ENCODE data around the gene GZMB. TPM values are rescaled to one million over a fixed set of nuclear protein-coding genes. Genes with fewer than 3 reads are reported as not detected.

The GZMB gene
- polyA plus RNA-seq, 1 donor from 2014 or later: not detected

DNA sequence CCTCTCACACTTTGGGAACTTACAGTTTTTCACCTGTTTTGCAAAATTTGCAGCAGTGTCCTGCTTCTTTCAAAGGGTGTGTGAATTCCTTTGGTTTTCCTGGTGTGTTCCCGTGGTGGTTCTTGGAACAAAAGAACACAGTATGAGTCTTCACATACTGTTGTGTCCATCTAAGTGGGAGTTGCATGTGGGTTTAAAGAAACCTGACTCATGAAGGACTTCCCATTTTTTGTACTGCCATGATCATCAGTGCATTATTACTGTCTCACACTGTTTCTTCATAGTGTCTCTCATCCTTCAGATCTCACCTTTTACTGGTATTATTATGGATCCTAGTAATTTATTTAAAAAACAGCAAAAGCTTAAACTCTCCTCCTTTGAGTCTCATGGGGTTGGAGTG, 20.7 kb downstream of the GZMB start:
- no peak overlapping the region for H3K4me2 ChIP-seq (ENCODE audit: low read length)
- no peak overlapping the region for H3K27ac ChIP-seq (ENCODE audit: low read length)
- no peaks in the 10 kb centered on the region for H4K20me1 ChIP-seq (ENCODE audit: insufficient read depth)
- H3K27me3 ChIP-seq (ENCODE audit: insufficient read depth, low read depth, low read length): no peaks in the 10 kb centered on the region
- H3K36me3 ChIP-seq (ENCODE audit: insufficient read depth, low read length): no peaks in the 10 kb centered on the region
- H3K9ac ChIP-seq (ENCODE audit: low read length): no peak overlapping the region
- no peak for TF ChIP-seq POLR2AphosphoS5 (IDR thresholded peaks at IDR 0.05)
- TF ChIP-seq EZH2 (IDR thresholded peaks at IDR 0.05; ENCODE audit: borderline replicate concordance, insufficient read depth, low read length, poor library complexity, severe bottlenecking): no peak
- TF ChIP-seq EP300 (conservative IDR thresholded peaks at IDR 0.05; ENCODE audit: poor library complexity, severe bottlenecking): no peak
- TF ChIP-seq SMC3 (conservative IDR thresholded peaks at IDR 0.05; ENCODE audit: poor library complexity): no peak
- TF ChIP-seq, protein P1, sequence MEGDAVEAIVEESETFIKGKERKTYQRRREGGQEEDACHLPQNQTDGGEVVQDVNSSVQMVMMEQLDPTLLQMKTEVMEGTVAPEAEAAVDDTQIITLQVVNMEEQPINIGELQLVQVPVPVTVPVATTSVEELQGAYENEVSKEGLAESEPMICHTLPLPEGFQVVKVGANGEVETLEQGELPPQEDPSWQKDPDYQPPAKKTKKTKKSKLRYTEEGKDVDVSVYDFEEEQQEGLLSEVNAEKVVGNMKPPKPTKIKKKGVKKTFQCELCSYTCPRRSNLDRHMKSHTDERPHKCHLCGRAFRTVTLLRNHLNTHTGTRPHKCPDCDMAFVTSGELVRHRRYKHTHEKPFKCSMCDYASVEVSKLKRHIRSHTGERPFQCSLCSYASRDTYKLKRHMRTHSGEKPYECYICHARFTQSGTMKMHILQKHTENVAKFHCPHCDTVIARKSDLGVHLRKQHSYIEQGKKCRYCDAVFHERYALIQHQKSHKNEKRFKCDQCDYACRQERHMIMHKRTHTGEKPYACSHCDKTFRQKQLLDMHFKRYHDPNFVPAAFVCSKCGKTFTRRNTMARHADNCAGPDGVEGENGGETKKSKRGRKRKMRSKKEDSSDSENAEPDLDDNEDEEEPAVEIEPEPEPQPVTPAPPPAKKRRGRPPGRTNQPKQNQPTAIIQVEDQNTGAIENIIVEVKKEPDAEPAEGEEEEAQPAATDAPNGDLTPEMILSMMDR (IDR thresholded peaks at IDR 0.05; ENCODE audit: poor library complexity, severe bottlenecking): no peak
- TF ChIP-seq TAF1 (IDR thresholded peaks at IDR 0.05; ENCODE audit: low read depth): no peak
- no peak for TF ChIP-seq RAD21 (conservative IDR thresholded peaks at IDR 0.05)
- H3F3A ChIP-seq (ENCODE audit: insufficient read depth, low read length, poor library complexity, severe bottlenecking): no peaks in the 10 kb centered on the region
- no peak overlapping the region for H2AFZ ChIP-seq (ENCODE audit: low read depth, low read length)
- H3K79me2 ChIP-seq (replicated peaks; ENCODE audit: insufficient read depth, low read length): no peaks in the 10 kb centered on the region
- no peaks in the 10 kb centered on the region for H3K9me2 ChIP-seq (ENCODE audit: insufficient read depth, low read length)
- H3K9me3 ChIP-seq (ENCODE audit: low read length): no peaks in the 10 kb centered on the region
- H3K4me3 ChIP-seq (ENCODE audit: low read length): no peak overlapping the region

DNA sequence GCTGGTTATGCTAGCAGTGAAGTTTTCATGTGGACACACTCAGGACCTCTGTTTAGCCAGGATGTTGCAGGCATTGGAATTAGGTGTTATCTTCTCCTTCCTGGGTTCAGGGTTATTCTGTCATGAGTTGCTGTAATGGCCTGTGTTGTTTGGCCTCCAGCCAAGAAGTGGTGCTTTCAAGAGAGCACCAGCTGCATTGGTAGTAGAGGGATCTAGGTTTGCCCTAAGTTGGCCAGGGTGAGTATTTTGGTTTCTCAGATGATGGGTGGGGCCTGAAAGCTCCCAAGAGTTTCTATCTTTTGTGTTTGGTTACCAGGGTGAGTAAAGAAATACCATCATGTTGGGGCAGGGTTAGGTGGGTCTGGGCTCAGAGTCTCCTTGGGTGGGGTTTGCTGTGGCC, 21.8 kb downstream of the GZMB start:
- H3F3A ChIP-seq (ENCODE audit: insufficient read depth, low read length, poor library complexity, severe bottlenecking): no peaks in the 10 kb centered on the region
- H3K79me2 ChIP-seq (replicated peaks; ENCODE audit: insufficient read depth, low read length): no peaks in the 10 kb centered on the region
- no peak overlapping the region for H3K4me3 ChIP-seq (ENCODE audit: low read length)
- H3K27me3 ChIP-seq (ENCODE audit: insufficient read depth, low read depth, low read length): no peaks in the 10 kb centered on the region
- TF ChIP-seq RAD21 (conservative IDR thresholded peaks at IDR 0.05) (no peak), SMC3 (conservative IDR thresholded peaks at IDR 0.05; ENCODE audit: poor library complexity) (no peak), EZH2 (IDR thresholded peaks at IDR 0.05; ENCODE audit: borderline replicate concordance, insufficient read depth, low read length, poor library complexity, severe bottlenecking) (no peak), MXI1 (conservative IDR thresholded peaks at IDR 0.05; ENCODE audit: poor library complexity, severe bottlenecking) (no peak), TAF1 (IDR thresholded peaks at IDR 0.05; ENCODE audit: low read depth) (no peak), POLR2AphosphoS5 (IDR thresholded peaks at IDR 0.05) (no peak), EP300 (conservative IDR thresholded peaks at IDR 0.05; ENCODE audit: poor library complexity, severe bottlenecking) (no peak)
- TF ChIP-seq, protein P1 (IDR thresholded peaks at IDR 0.05; ENCODE audit: poor library complexity, severe bottlenecking): no peak
- TF ChIP-seq, protein P2, sequence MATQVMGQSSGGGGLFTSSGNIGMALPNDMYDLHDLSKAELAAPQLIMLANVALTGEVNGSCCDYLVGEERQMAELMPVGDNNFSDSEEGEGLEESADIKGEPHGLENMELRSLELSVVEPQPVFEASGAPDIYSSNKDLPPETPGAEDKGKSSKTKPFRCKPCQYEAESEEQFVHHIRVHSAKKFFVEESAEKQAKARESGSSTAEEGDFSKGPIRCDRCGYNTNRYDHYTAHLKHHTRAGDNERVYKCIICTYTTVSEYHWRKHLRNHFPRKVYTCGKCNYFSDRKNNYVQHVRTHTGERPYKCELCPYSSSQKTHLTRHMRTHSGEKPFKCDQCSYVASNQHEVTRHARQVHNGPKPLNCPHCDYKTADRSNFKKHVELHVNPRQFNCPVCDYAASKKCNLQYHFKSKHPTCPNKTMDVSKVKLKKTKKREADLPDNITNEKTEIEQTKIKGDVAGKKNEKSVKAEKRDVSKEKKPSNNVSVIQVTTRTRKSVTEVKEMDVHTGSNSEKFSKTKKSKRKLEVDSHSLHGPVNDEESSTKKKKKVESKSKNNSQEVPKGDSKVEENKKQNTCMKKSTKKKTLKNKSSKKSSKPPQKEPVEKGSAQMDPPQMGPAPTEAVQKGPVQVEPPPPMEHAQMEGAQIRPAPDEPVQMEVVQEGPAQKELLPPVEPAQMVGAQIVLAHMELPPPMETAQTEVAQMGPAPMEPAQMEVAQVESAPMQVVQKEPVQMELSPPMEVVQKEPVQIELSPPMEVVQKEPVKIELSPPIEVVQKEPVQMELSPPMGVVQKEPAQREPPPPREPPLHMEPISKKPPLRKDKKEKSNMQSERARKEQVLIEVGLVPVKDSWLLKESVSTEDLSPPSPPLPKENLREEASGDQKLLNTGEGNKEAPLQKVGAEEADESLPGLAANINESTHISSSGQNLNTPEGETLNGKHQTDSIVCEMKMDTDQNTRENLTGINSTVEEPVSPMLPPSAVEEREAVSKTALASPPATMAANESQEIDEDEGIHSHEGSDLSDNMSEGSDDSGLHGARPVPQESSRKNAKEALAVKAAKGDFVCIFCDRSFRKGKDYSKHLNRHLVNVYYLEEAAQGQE (IDR thresholded peaks at IDR 0.05; ENCODE audit: borderline replicate concordance): no peak
- H3K4me2 ChIP-seq (ENCODE audit: low read length): no peak overlapping the region
- H3K36me3 ChIP-seq (ENCODE audit: insufficient read depth, low read length): no peaks in the 10 kb centered on the region
- no peak overlapping the region for H2AFZ ChIP-seq (ENCODE audit: low read depth, low read length)
- H3K27ac ChIP-seq (ENCODE audit: low read length): no peak overlapping the region
- H3K9me2 ChIP-seq (ENCODE audit: insufficient read depth, low read length): no peaks in the 10 kb centered on the region
- no peaks in the 10 kb centered on the region for H4K20me1 ChIP-seq (ENCODE audit: insufficient read depth)
- no peak overlapping the region for H3K9ac ChIP-seq (ENCODE audit: low read length)
- H3K9me3 ChIP-seq (ENCODE audit: low read length): no peaks in the 10 kb centered on the region

Data from neural cell (in vitro differentiated cells).